GM23338 (cell line): ENCODE measurements around the gene FAM136A.

Experiments used
- CREB1 ChIP-seq: fragments of 250-450 bp; sonication (Bioruptor Pico); IDR thresholded peaks from 2 replicates; pipeline ENCODE4 v1.5.0; 2020; ENCODE audit warnings: low read depth, mild to moderate bottlenecking, moderate library complexity
- EZH2 ChIP-seq: fragments of 200-600 bp; sonication (generic); IDR thresholded peaks from one replicate; pipeline ENCODE4 v1.8.0; 2017; ENCODE audit warnings: antibody characterized with exemption, mild to moderate bottlenecking, low read depth; ENCODE audit not compliant: unreplicated experiment
- EZH2phosphoT487 ChIP-seq: fragments of 200-600 bp; sonication (generic); IDR thresholded peaks from one replicate; pipeline ENCODE4 v1.8.1; 2018; ENCODE audit warnings: antibody characterized with exemption; ENCODE audit not compliant: unreplicated experiment
- JUNB ChIP-seq: IDR thresholded peaks from one replicate; pipeline ENCODE4 v1.6.1; 2016; ENCODE audit warnings: antibody characterized with exemption; ENCODE audit not compliant: unreplicated experiment
- NANOG ChIP-seq: IDR thresholded peaks from 2 replicates; pipeline ENCODE4 v1.6.1; 2016; ENCODE audit warnings: antibody characterized with exemption, borderline replicate concordance
- POLR2AphosphoS5 ChIP-seq: IDR thresholded peaks from 2 replicates; pipeline ENCODE4 v1.6.1; 2016; ENCODE audit warnings: antibody characterized with exemption, low read depth
- STAT1 ChIP-seq: IDR thresholded peaks from one replicate; pipeline ENCODE4 v1.6.1; 2016; ENCODE audit warnings: antibody characterized with exemption; ENCODE audit not compliant: unreplicated experiment
- ZNF114 ChIP-seq: fragments of 250-450 bp; sonication (Bioruptor Pico); IDR thresholded peaks from 2 replicates; pipeline ENCODE4 v1.5.0; 2020; ENCODE audit warnings: mild to moderate bottlenecking, moderate library complexity
- ZNF331 ChIP-seq: fragments of 250-450 bp; sonication (Bioruptor Pico); IDR thresholded peaks from 2 replicates; pipeline ENCODE4 v1.5.0; 2020; ENCODE audit warnings: low read depth, mild to moderate bottlenecking, moderate library complexity
- TF ChIP-seq, protein P1 (sequence below): IDR thresholded peaks from one replicate; pipeline ENCODE4 v1.6.1; 2018; ENCODE audit warnings: antibody characterized with exemption; ENCODE audit not compliant: unreplicated experiment
- TF ChIP-seq, protein P2 (sequence below), 2 experiments: fragments of 200-600 bp in 1 of 2; sonication (generic) in 1 of 2; conservative IDR thresholded peaks; 2 replicates each; pipeline versions ENCODE4 v1.5.1 to v1.6.1; 2016 to 2017; ENCODE audit warnings: antibody characterized with exemption in 2 of 2, low read depth in 2 of 2, mild to moderate bottlenecking in 2 of 2, moderate library complexity in 1 of 2
- TF ChIP-seq, protein P3 (sequence below): IDR thresholded peaks from 2 replicates; pipeline ENCODE4 v1.6.1; 2016; ENCODE audit warnings: antibody characterized with exemption
- TF ChIP-seq, protein P4 (sequence below): fragments of 250-450 bp; sonication (Bioruptor Pico); IDR thresholded peaks from 2 replicates; pipeline ENCODE4 v1.5.0; 2020; ENCODE audit warnings: mild to moderate bottlenecking, moderate library complexity

DNA sequence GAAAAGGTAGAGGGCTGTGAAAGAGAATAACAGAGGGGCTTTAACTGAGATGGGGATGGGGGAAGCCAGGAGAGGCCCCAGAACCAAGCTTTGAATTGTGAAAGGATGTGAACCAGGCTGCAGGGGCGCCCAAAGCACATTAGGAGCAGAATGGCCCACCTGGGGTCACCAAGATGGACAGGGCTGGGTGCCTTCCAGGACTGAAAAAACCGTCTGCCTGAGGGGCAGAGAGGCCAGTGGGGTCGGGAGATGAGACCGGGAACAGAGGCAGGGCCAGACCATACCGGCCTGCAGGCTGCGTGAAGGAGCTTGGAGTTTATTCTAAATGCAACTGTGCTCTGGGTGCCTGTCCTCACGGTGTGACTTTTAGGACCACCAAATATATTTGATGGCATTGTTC lies 29.1 kb upstream of the FAM136A start:
- TF ChIP-seq, protein P1, sequence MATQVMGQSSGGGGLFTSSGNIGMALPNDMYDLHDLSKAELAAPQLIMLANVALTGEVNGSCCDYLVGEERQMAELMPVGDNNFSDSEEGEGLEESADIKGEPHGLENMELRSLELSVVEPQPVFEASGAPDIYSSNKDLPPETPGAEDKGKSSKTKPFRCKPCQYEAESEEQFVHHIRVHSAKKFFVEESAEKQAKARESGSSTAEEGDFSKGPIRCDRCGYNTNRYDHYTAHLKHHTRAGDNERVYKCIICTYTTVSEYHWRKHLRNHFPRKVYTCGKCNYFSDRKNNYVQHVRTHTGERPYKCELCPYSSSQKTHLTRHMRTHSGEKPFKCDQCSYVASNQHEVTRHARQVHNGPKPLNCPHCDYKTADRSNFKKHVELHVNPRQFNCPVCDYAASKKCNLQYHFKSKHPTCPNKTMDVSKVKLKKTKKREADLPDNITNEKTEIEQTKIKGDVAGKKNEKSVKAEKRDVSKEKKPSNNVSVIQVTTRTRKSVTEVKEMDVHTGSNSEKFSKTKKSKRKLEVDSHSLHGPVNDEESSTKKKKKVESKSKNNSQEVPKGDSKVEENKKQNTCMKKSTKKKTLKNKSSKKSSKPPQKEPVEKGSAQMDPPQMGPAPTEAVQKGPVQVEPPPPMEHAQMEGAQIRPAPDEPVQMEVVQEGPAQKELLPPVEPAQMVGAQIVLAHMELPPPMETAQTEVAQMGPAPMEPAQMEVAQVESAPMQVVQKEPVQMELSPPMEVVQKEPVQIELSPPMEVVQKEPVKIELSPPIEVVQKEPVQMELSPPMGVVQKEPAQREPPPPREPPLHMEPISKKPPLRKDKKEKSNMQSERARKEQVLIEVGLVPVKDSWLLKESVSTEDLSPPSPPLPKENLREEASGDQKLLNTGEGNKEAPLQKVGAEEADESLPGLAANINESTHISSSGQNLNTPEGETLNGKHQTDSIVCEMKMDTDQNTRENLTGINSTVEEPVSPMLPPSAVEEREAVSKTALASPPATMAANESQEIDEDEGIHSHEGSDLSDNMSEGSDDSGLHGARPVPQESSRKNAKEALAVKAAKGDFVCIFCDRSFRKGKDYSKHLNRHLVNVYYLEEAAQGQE = no peak
- TF ChIP-seq, protein P2, sequence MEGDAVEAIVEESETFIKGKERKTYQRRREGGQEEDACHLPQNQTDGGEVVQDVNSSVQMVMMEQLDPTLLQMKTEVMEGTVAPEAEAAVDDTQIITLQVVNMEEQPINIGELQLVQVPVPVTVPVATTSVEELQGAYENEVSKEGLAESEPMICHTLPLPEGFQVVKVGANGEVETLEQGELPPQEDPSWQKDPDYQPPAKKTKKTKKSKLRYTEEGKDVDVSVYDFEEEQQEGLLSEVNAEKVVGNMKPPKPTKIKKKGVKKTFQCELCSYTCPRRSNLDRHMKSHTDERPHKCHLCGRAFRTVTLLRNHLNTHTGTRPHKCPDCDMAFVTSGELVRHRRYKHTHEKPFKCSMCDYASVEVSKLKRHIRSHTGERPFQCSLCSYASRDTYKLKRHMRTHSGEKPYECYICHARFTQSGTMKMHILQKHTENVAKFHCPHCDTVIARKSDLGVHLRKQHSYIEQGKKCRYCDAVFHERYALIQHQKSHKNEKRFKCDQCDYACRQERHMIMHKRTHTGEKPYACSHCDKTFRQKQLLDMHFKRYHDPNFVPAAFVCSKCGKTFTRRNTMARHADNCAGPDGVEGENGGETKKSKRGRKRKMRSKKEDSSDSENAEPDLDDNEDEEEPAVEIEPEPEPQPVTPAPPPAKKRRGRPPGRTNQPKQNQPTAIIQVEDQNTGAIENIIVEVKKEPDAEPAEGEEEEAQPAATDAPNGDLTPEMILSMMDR (conservative IDR thresholded peaks at IDR 0.05; ENCODE audit: low read depth in 2 of 2) = no peak
- TF ChIP-seq POLR2AphosphoS5 (no peak), EZH2 (no peak), CREB1 (no peak), ZNF114 (no peak), JUNB (no peak), EZH2phosphoT487 (no peak), ZNF331 (CRISPR knock-in tag) (no peak), NANOG (no peak), STAT1 (no peak)
- TF ChIP-seq, protein P3, sequence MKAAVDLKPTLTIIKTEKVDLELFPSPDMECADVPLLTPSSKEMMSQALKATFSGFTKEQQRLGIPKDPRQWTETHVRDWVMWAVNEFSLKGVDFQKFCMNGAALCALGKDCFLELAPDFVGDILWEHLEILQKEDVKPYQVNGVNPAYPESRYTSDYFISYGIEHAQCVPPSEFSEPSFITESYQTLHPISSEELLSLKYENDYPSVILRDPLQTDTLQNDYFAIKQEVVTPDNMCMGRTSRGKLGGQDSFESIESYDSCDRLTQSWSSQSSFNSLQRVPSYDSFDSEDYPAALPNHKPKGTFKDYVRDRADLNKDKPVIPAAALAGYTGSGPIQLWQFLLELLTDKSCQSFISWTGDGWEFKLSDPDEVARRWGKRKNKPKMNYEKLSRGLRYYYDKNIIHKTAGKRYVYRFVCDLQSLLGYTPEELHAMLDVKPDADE = no peak
- TF ChIP-seq, protein P4, sequence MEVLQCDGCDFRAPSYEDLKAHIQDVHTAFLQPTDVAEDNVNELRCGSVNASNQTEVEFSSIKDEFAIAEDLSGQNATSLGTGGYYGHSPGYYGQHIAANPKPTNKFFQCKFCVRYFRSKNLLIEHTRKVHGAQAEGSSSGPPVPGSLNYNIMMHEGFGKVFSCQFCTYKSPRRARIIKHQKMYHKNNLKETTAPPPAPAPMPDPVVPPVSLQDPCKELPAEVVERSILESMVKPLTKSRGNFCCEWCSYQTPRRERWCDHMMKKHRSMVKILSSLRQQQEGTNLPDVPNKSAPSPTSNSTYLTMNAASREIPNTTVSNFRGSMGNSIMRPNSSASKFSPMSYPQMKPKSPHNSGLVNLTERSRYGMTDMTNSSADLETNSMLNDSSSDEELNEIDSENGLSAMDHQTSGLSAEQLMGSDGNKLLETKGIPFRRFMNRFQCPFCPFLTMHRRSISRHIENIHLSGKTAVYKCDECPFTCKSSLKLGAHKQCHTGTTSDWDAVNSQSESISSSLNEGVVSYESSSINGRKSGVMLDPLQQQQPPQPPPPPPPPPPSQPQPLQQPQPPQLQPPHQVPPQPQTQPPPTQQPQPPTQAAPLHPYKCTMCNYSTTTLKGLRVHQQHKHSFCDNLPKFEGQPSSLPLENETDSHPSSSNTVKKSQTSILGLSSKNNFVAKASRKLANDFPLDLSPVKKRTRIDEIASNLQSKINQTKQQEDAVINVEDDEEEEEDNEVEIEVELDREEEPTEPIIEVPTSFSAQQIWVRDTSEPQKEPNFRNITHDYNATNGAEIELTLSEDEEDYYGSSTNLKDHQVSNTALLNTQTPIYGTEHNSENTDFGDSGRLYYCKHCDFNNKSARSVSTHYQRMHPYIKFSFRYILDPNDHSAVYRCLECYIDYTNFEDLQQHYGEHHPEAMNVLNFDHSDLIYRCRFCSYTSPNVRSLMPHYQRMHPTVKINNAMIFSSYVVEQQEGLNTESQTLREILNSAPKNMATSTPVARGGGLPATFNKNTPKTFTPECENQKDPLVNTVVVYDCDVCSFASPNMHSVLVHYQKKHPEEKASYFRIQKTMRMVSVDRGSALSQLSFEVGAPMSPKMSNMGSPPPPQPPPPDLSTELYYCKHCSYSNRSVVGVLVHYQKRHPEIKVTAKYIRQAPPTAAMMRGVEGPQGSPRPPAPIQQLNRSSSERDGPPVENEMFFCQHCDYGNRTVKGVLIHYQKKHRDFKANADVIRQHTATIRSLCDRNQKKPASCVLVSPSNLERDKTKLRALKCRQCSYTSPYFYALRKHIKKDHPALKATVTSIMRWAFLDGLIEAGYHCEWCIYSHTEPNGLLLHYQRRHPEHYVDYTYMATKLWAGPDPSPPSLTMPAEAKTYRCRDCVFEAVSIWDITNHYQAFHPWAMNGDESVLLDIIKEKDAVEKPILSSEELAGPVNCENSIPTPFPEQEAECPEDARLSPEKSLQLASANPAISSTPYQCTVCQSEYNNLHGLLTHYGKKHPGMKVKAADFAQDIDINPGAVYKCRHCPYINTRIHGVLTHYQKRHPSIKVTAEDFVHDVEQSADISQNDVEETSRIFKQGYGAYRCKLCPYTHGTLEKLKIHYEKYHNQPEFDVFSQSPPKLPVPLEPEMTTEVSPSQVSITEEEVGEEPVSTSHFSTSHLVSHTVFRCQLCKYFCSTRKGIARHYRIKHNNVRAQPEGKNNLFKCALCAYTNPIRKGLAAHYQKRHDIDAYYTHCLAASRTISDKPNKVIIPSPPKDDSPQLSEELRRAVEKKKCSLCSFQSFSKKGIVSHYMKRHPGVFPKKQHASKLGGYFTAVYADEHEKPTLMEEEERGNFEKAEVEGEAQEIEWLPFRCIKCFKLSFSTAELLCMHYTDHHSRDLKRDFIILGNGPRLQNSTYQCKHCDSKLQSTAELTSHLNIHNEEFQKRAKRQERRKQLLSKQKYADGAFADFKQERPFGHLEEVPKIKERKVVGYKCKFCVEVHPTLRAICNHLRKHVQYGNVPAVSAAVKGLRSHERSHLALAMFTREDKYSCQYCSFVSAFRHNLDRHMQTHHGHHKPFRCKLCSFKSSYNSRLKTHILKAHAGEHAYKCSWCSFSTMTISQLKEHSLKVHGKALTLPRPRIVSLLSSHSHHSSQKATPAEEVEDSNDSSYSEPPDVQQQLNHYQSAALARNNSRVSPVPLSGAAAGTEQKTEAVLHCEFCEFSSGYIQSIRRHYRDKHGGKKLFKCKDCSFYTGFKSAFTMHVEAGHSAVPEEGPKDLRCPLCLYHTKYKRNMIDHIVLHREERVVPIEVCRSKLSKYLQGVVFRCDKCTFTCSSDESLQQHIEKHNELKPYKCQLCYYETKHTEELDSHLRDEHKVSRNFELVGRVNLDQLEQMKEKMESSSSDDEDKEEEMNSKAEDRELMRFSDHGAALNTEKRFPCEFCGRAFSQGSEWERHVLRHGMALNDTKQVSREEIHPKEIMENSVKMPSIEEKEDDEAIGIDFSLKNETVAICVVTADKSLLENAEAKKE = no peak
